HG02840 (cell line): ENCODE results near the gene TRIP6.
"Not testable (repeated sequence)": the region's sequence is repeated elsewhere in the genome, so short reads cannot be mapped to it uniquely, and the experiment has no call there.

Experiments used
- ATAC-seq: cut with Tn5 transposase; IDR thresholded peaks from one replicate; pipeline ENCODE4 v1.9.1; 2021; ENCODE audit warnings: mild to moderate bottlenecking, moderate library complexity, moderate number of reproducible peaks; ENCODE audit not compliant: unreplicated experiment, low FRiP score

The TRIP6 gene

DNA sequence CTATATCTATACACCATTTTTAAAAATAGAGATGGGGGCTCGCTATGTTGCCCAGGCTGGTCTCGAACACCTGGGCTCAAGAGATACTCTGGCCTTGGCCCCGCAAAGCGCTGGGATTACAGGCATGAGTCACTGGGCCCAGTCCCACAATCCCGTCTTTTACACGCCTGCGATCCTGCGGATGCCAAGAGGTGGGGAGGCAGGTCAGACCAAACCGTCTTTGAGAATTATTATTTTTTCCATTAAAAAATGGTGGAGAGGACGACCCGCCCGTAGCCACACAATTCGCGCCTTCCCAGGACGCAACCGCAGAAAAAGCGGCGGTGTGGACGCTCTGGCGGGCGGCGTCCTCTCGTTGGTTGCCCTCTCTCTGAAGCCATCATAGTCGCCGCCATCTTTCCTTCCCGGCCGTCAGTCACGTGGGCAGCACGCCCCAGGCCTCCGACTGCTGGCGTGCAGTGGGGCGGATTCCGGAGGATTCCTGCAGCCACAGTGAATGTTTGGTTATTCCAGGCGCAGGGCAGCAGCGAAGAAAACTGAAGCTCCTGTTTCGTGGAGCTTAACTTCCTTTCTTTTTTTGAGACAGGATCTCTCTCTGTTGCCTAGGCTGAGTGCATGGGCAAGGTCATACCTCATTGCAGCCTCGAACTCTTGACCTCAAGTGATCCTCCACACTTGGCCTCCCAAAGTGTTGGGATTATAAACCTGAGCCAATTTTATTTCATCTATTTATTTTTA lies 29.9 kb upstream of the TRIP6 start:
- ATAC-seq, result no peak

- no peak for ATAC-seq
Observed at GRCh38 chr7:100839361-100839760, 27.8 kb upstream of the TRIP6 start.

GRCh38 chr7:100840470-100841100 lies 26.6 kb upstream of the TRIP6 start:
- no peak for ATAC-seq

DNA sequence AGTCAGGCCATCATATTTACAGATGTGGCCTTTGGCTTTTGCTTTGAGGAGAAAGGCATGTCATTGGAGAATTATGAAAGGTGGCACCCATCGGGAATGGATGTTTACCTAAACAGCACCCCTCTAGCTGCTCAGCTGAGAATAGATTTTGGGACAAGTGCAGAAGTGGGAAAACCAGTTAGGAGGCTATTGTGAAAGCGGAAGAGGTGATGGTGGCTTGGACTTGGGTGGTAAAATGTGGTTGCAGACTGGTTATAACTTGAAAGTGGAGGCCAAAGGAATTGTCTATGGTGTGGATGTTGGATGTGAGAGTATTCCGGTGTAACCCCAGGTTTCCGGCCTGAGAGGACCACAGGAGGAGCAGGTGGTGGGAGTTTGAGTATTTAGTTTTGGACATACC lies 19.8 kb upstream of the TRIP6 start:
- ATAC-seq, result no peak

DNA sequence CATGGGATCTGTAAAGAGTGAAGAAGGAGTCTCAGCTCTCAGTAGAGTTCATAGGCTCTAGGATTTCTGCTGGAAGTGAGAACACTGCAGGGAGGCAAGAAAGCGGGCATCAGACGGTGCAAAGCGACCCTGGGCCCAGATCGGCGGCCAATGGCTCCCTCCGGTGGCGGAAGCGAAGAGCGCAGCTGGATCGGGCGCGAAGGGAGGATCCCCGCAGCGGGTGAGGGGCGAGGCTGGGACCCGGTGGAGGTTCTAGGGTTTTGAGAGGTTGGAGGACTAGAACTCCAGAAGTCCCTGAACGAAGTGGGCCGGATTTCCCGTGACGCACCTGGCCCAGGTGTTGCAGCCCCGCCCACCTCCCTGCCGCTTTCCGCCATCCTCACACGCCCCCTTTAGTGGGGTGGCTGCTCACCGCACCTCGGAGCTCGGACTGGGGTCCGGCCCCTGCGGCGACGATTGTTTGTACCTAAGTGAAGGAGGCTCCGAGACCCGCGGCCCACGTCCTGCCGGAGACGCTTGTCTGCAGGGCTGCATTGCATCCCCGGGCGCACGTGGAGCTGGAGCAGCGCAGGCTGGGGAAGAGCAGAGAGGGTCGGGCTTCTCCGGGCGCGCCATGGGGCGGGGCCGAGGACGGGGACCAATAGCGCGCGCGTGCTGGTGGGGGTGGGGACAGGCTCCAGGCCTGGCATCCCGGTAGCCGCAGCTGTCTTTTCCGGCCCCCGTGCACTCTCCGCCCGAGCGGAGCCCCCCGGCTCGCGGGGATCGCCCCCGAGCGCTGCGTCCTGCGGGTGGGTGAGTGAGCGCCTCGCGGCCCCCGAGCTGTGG lies 14.9 kb upstream of the TRIP6 start, which contains the start of gene SLC12A9:
Gene SLC12A9, plus strand, starts transcription at position 666 of the 825 bp plus-strand sequence. CDS start 1,485 bp downstream, outside the sequence.
- ATAC-seq, result peak; percentile 80

DNA sequence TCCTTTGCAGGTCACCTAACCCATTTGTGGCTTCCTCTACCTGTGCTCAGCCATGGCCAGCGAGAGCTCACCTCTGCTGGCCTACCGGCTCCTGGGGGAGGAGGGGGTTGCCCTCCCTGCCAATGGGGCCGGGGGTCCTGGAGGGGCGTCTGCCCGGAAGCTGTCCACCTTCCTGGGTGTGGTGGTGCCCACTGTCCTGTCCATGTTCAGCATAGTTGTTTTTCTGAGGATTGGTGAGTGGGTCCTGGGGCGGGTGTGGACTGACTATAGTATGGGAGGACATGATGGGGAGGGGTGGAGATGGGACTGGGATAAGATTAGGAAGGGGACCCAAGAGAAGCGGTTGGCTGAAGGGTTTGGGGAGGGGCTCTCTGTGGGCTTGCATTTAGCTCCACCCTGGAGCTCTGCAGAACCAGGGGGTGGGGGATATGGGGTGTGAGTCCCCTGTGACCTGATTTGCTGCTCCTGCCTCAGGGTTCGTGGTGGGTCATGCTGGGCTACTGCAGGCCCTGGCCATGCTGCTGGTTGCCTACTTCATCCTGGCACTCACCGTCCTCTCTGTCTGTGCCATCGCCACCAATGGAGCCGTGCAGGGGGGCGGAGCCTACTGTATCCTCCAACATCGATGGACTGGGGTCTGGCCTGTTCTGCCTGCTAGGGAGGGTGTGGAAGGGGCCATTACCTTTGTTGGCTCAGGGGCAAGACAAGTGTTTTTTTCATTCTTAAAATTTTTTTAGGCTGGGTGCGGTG lies 12.9 kb upstream of the TRIP6 start:
- no peak for ATAC-seq

DNA sequence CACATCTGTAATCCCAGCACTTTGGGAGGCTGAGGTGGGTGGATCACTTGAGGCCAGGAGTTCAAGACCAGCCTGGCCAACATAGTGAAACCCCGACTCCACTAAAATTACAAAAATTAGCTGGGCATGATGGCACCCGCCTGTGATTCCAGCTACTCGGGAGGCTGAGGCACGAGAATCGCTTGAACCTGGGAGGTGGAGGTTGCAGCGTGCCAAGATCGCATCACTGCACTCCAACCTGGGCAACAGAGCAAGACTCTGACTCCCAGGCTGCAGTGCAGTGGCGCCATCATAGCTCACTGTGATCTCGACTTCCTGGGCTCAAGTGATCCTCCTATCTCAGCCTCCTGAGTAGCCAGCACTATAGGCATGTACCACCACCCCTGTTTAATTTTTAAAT lies 12.3 kb upstream of the TRIP6 start:
- ATAC-seq, result not testable (repeated sequence)

GRCh38 chr7:100855515-100855914 lies 11.7 kb upstream of the TRIP6 start:
- ATAC-seq, result no peak

GRCh38 chr7:100856871-100857282 lies 10.3 kb upstream of the TRIP6 start:
- ATAC-seq, result no peak

DNA sequence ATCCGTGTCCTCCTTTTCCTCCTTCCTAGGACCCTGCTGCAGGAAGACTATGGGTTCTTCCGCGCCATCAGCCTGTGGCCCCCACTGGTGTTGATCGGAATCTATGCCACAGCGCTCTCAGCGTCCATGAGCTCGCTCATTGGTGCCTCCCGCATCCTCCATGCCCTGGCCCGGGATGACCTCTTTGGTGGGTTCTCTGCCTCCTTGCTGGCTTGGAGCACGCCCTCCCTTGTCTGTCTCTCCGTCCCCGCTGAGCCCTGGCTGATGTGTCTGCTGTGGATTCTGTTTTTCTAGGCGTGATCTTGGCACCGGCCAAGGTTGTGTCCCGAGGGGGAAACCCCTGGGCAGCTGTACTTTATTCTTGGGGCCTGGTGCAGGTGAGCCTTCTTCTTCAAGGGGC lies 7.3 kb upstream of the TRIP6 start:
- no peak for ATAC-seq

DNA sequence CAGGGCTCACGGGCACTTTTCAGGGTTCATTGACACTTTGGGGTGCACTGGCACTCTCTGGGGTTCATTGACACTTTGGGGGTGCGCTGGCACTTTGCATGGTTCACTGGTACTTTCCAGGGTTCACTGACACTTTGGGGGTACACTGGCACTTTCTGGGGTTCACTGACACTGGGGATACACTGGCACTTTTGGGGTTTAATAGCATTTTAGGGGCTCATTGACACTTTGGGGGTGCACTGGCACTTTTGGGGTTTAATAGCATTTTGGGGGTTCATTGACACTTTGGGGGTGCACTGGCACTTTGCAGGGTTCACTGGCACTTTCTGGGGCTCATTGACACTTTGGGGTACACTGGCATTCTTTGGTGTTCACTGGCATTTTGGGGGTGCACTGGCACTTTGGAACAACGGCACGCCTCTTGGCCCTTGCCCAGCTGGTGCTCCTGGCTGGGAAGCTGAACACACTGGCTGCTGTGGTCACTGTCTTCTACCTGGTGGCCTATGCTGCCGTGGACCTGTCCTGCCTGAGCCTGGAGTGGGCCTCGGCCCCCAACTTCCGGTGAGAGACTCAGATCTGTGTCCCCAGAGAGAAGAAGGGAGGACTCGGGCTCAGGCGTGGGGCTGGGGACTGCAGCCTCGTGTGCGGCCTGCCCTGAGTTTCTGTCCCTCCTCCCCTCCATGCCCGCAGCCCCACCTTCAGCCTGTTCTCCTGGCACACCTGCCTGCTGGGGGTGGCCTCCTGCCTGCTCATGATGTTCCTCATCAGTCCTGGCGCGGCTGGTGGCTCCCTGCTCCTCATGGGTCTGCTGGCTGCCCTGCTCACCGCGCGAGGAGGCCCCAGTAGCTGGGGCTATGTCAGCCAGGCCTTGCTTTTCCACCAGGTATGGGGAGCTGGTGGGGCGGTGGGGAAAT lies 6.2 kb upstream of the TRIP6 start:
- no peak for ATAC-seq

DNA sequence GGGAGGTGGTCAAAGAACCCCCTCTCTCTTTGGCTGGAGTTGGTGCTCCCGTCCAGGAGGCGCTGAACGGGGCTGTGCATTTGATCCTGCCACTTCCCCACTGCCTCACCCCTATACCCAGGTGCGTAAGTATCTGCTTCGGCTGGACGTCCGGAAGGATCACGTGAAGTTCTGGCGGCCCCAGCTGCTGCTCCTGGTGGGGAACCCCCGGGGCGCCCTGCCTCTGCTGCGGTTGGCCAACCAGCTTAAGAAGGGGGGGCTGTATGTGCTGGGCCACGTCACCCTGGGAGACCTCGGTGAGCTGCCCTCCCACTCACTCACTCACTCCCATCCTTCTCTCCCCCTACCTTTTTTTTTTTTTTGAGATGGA lies 5.6 kb upstream of the TRIP6 start:
- ATAC-seq, result no peak

DNA sequence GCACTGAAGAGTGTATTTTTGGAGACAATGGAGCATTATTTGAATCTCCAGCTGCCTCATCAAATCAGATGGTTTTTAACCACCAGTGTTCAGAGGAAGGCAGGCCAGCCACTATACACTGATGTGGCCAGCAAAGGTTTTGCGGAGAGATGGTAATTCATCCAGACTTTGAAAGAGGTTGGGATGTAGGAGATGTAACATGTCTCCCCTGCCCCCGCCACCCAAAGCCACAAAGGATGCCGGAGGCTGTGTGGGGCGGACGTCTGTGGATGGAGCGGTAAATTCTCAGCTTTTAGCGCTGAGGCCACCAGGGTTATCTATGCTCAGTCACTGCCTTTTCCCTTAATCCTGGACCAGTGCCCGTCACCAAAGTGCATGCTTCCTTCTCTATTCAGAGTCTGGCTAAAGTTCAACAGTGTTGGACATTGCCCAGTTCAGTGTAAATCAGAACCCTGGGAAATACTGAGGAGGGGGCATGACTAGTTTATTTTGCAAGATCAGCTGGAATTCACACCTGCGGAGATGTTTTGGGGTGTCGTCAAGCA lies 3.7 kb upstream of the TRIP6 start:
- no peak for ATAC-seq

DNA sequence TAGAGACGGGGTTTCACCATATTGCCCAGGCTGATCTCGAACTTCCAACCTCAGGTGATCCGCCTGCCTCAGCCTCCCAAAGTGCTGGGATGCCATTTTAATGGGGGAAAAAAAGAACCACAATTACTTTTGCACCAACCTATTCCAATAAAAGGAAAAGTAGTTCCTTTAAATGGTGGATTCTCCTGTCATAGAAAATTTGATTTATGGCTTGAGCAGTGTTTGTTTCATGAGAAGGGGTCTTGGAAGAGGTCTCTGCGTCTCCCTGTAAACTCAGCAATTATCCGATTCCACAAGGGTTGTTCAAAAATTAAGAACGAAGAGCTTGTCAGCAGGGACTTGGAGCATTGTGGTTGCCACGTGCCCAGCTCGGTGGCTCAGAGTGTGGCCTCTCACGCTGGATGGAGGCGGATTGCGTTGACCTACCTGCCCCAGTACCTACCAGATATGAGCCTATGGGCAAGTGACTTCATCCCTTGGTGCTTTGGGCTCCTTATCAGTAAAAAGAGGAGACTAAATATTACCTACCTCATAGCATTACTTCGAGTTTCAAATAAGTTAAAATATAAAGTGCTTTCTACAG lies 2.8 kb upstream of the TRIP6 start:
- no peak for ATAC-seq

DNA sequence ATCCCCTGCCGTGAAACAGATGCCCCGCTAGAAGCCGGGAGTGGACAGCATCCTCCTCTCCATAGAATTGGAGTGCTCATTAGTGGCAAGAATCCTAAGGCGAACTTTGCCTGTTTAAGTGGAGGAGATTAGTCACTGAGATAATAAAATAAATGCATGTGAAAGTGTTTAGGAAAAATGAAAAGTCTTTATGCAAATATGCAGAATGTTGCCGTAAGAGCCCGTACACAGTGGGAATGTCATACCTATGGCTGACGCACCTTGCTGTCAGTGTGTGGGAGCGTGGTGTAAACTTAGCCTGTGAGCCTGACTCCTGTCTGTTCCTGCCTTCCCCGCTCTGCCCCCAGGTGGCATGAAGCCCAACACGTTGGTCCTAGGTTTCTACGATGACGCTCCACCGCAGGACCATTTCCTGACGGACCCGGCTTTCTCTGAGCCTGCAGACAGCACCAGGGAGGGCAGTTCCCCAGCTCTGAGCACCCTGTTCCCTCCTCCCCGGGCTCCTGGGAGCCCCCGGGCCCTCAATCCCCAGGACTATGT lies 1.7 kb upstream of the TRIP6 start:
- ATAC-seq, result no peak

DNA sequence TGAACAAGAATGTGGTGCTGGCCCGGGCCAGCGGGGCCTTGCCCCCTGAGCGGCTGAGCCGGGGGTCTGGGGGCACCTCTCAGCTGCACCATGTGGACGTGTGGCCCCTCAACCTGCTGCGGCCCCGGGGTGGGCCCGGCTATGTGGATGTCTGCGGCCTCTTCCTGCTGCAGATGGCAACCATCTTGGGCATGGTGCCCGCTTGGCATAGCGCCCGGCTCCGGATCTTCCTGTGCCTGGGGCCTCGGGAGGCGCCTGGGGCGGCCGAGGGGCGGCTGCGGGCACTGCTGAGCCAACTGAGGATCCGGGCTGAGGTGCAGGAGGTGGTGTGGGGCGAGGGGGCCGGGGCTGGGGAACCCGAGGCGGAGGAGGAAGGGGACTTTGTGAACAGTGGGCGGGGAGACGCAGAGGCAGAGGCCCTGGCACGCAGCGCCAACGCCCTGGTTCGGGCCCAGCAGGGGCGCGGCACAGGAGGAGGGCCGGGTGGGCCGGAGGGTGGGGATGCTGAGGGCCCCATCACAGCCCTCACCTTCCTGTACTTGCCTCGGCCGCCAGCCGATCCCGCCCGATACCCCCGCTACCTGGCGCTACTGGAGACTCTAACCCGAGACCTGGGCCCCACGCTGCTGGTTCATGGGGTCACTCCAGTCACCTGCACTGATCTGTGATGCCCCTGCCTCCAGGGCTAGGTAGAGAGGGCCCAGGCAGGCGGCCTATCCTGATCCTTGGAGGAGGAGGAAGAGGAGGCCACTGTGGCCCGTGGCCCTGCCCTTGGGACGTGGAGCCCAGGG lies 1.1 kb upstream of the TRIP6 start:
- ATAC-seq, result no peak

DNA sequence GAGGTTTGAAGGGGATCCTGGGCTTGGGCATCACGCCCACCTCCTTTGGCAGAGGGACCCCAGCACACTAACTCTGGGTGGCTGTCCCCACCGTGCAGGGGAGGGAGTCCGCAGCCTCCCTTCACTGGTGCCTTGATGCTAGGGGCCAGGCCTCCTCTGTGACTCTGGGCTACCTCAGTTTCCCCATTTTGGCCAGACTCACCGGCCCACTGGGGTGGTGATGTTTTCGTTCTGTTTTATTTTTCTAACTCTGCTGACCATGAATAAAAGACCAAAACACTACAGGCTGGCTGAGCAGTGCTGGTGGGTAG lies 503 bp upstream of the TRIP6 start:
- ATAC-seq, result no peak
